Breast epithelium (tissue), 3 donors: ENCODE data around the gene FMR1.

Experiments
- POLR2AphosphoS5 ChIP-seq, 3 donors: sonication (generic); formaldehyde crosslinking; IDR thresholded peaks; one replicate each; pipeline ENCODE4 v1.6.1; 2017; ENCODE audit warnings: antibody characterized with exemption in 3 of 3
- TF ChIP-seq, protein P1 (sequence below), 3 donors: fragments of 450-650 bp; IDR thresholded peaks; one replicate each; pipeline ENCODE4 v1.5.1; 2016 to 2017; ENCODE audit warnings: antibody characterized with exemption in 3 of 3, mild to moderate bottlenecking in 3 of 3, moderate library complexity in 3 of 3

DNA sequence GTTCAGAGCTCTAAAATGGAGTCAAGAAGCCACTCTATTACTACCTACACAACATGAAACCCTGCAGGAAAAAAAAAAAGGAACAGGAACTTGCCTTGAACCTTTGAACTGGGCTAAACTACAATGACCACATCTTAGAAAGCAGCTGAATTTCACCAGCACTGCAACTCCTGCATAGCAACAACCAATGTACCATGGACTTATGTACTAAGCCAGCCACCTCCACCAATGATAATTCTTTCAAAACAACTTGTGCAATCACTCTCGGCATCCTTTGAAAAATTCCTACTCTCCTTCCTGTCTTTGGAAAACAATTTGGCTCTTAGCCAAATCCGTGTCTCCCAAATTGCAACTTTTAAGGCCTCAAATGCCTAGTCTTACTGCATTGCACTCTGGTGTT, 26.8 kb upstream of the FMR1 start:
- TF ChIP-seq POLR2AphosphoS5 (IDR thresholded peaks at IDR 0.05) = no peak
- TF ChIP-seq, protein P1, sequence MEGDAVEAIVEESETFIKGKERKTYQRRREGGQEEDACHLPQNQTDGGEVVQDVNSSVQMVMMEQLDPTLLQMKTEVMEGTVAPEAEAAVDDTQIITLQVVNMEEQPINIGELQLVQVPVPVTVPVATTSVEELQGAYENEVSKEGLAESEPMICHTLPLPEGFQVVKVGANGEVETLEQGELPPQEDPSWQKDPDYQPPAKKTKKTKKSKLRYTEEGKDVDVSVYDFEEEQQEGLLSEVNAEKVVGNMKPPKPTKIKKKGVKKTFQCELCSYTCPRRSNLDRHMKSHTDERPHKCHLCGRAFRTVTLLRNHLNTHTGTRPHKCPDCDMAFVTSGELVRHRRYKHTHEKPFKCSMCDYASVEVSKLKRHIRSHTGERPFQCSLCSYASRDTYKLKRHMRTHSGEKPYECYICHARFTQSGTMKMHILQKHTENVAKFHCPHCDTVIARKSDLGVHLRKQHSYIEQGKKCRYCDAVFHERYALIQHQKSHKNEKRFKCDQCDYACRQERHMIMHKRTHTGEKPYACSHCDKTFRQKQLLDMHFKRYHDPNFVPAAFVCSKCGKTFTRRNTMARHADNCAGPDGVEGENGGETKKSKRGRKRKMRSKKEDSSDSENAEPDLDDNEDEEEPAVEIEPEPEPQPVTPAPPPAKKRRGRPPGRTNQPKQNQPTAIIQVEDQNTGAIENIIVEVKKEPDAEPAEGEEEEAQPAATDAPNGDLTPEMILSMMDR (IDR thresholded peaks at IDR 0.05) = no peak
